H1 (cell line): ENCODE results near the gene HOXC13. TPM values are rescaled to one million over a fixed set of nuclear protein-coding genes. Genes with fewer than 3 reads are reported as not detected.

ENCODE experiments used
- CTCF ChIA-PET: fragments of 300-600 bp; sonication (Branson Sonifier 250); formaldehyde crosslinking; loops from one replicate; lab custom pipeline; 2021; ENCODE audit not compliant: partially characterized antibody; lab: Charles Lee
- POLR2A ChIA-PET: fragments of 300-600 bp; sonication (Branson Sonifier 250); formaldehyde crosslinking; loops from one replicate; lab custom pipeline; 2021; ENCODE audit warnings: inconsistent platforms; ENCODE audit not compliant: partially characterized antibody; lab: Charles Lee
- DNase-seq, 2 experiments: peaks; one replicate each; pipeline versions ENCODE4 v3.0.0 to v3.0.0-alpha.2; 2010 to 2022; ENCODE audit warnings: low spot score in 2 of 2, low read depth in 1 of 2, mixed read lengths in 1 of 2
- FAIRE-seq: peaks from 2 replicates; lab custom pipeline; 2011; peaks lifted over from hg19 to GRCh38; lab: Jason Lieb, UNC
- H2AFZ ChIP-seq: 2 replicates; pipeline ENCODE4 v1.8.1; 2012; ENCODE audit warnings: low read length, inconsistent platforms
- H2AK5ac ChIP-seq: 2 replicates; pipeline ENCODE4 v1.6.1; 2013; ENCODE audit warnings: low read depth, low read length
- H2BK120ac ChIP-seq: replicated peaks from 2 replicates; pipeline ENCODE3; 2013; ENCODE audit warnings: low read depth, low read length, inconsistent platforms
- H2BK12ac ChIP-seq: 2 replicates; pipeline ENCODE4 v1.6.1; 2013; ENCODE audit warnings: low read depth, low read length
- H2BK15ac ChIP-seq: 2 replicates; pipeline ENCODE4 v1.6.1; 2013; ENCODE audit warnings: low read length
- H2BK20ac ChIP-seq: 2 replicates; pipeline ENCODE4 v1.6.1; 2013; ENCODE audit warnings: low read length
- H2BK5ac ChIP-seq: 2 replicates; pipeline ENCODE4 v1.6.1; 2013; ENCODE audit warnings: low read depth, low read length
- H3K14ac ChIP-seq: 2 replicates; pipeline ENCODE4 v1.6.1; 2013; ENCODE audit warnings: inconsistent platforms; ENCODE audit not compliant: insufficient read length
- H3K18ac ChIP-seq: 2 replicates; pipeline ENCODE4 v1.6.1; 2013; ENCODE audit warnings: low read length; ENCODE audit errors: extremely low read depth
- H3K23ac ChIP-seq: 2 replicates; pipeline ENCODE4 v1.6.1; 2013; ENCODE audit warnings: inconsistent platforms; ENCODE audit not compliant: insufficient read length
- H3K23me2 ChIP-seq: 2 replicates; pipeline ENCODE4 v1.6.1; 2013; ENCODE audit warnings: low read depth, low read length
- H3K27ac ChIP-seq: 2 replicates; pipeline ENCODE4 v1.6.1; 2011; ENCODE audit warnings: low read depth, low read length, inconsistent platforms
- H3K27me3 ChIP-seq, 4 experiments: replicated peaks in 1 of 4; 1 replicate in 1 of 4; 2 replicates in 3 of 4; pipeline versions ENCODE4 v1.6.1 to v1.8.1; 2011 to 2013; ENCODE audit warnings: low read length in 3 of 4, mild to moderate bottlenecking in 3 of 4, inconsistent platforms in 2 of 4, mixed read lengths in 2 of 4, moderate library complexity in 1 of 4; ENCODE audit not compliant: control insufficient read depth in 3 of 4, insufficient read depth in 3 of 4; ENCODE audit errors: extremely low read depth in 1 of 4
- H3K36me3 ChIP-seq, 4 experiments: 2 replicates each; pipeline versions ENCODE4 v1.6.1 to v1.8.1; 2011 to 2013; ENCODE audit warnings: mild to moderate bottlenecking in 4 of 4, low read length in 3 of 4, moderate library complexity in 2 of 4, control low read depth in 1 of 4, inconsistent platforms in 1 of 4; ENCODE audit not compliant: insufficient read depth in 4 of 4, control insufficient read depth in 2 of 4
- H3K4ac ChIP-seq: replicated peaks from 2 replicates; pipeline ENCODE3; 2013; ENCODE audit warnings: low read length, low read depth, mixed read lengths, inconsistent platforms; ENCODE audit not compliant: insufficient read length
- H3K4me1 ChIP-seq, 4 experiments: replicated peaks in 1 of 4; 1 replicate in 1 of 4; 2 replicates in 3 of 4; pipeline versions ENCODE4 v1.6.1 to v1.8.1; 2011 to 2013; ENCODE audit warnings: low read length in 3 of 4, inconsistent platforms in 2 of 4, mixed read lengths in 1 of 4; ENCODE audit not compliant: insufficient read depth in 4 of 4, control insufficient read depth in 3 of 4
- H3K4me2 ChIP-seq, 2 experiments: 2 replicates each; pipeline versions ENCODE4 v1.6.1 to v1.8.1; 2011 to 2013; ENCODE audit warnings: low read depth in 2 of 2, low read length in 2 of 2, control low read depth in 1 of 2, inconsistent platforms in 1 of 2, mild to moderate bottlenecking in 1 of 2; ENCODE audit not compliant: insufficient read depth in 1 of 2
- H3K4me3 ChIP-seq, 4 experiments: fragments of 200-600, 300-600 bp in 1 of 4; sonication (generic), shearing (Covaris generic), sonication (Bioruptor Twin) in 1 of 4; 2 replicates each; pipeline versions ENCODE4 v1.5.1 to v1.8.1; 2011 to 2016; ENCODE audit warnings: low read length in 4 of 4, low read depth in 3 of 4, control low read depth in 2 of 4, inconsistent platforms in 2 of 4, mild to moderate bottlenecking in 2 of 4, mixed read lengths in 1 of 4, moderate library complexity in 1 of 4; ENCODE audit not compliant: insufficient read depth in 2 of 4; ENCODE audit errors: extremely low read depth in 1 of 4
- H3K56ac ChIP-seq: replicated peaks from 2 replicates; pipeline ENCODE3; 2013; ENCODE audit warnings: low read depth, mild to moderate bottlenecking, mixed read lengths, low read length, inconsistent platforms; ENCODE audit not compliant: insufficient read length
- H3K79me1 ChIP-seq: 2 replicates; pipeline ENCODE4 v1.6.1; 2013; ENCODE audit warnings: low read depth, low read length, control low read depth
- H3K79me2 ChIP-seq, 2 experiments: 2 replicates each; pipeline versions ENCODE4 v1.6.1 to v1.8.1; 2012 to 2013; ENCODE audit warnings: low read length in 2 of 2, mild to moderate bottlenecking in 2 of 2, inconsistent platforms in 1 of 2; ENCODE audit not compliant: insufficient read depth in 2 of 2, control insufficient read depth in 1 of 2
- H3K9ac ChIP-seq, 4 experiments: replicated peaks in 1 of 4; 1 replicate in 1 of 4; 2 replicates in 3 of 4; pipeline versions ENCODE4 v1.6.1 to v1.8.1; 2011 to 2013; ENCODE audit warnings: low read depth in 3 of 4, low read length in 3 of 4, control low read depth in 2 of 4, mild to moderate bottlenecking in 2 of 4, moderate library complexity in 2 of 4, inconsistent platforms in 1 of 4; ENCODE audit errors: extremely low read depth in 1 of 4
- H3K9me3 ChIP-seq, 2 experiments: 2 replicates each; pipeline versions ENCODE4 v1.6.1 to v1.8.1; 2012 to 2013; ENCODE audit warnings: mild to moderate bottlenecking in 2 of 2, moderate library complexity in 2 of 2, control low read depth in 1 of 2, inconsistent platforms in 1 of 2, low read depth in 1 of 2, low read length in 1 of 2, mixed read lengths in 1 of 2; ENCODE audit not compliant: insufficient read depth in 2 of 2
- H4K20me1 ChIP-seq, 2 experiments: replicated peaks in 1 of 2; 2 replicates each; pipeline versions ENCODE3 to v1.8.1; 2011 to 2013; ENCODE audit warnings: inconsistent platforms in 2 of 2, low read length in 2 of 2, mild to moderate bottlenecking in 1 of 2; ENCODE audit not compliant: insufficient read depth in 2 of 2, control insufficient read depth in 1 of 2
- H4K5ac ChIP-seq: 2 replicates; pipeline ENCODE4 v1.6.1; 2013; ENCODE audit warnings: low read length, low read depth, mixed read lengths, inconsistent platforms; ENCODE audit not compliant: insufficient read length
- H4K8ac ChIP-seq: 2 replicates; pipeline ENCODE4 v1.8.0; 2013; ENCODE audit warnings: mild to moderate bottlenecking, moderate library complexity, low read length, inconsistent platforms; ENCODE audit not compliant: insufficient read depth; ENCODE audit errors: extremely low read depth
- H4K91ac ChIP-seq: replicated peaks from 2 replicates; pipeline ENCODE3; 2013; ENCODE audit warnings: low read length, mixed read lengths, inconsistent platforms; ENCODE audit not compliant: insufficient read length
- CBX8 ChIP-seq: fragments of 300-800, 300-1000 bp; sonication (generic); IDR thresholded peaks from 2 replicates; pipeline ENCODE4 v1.7.1; 2016; ENCODE audit warnings: low read depth, low read length, borderline replicate concordance
- CHD2 ChIP-seq: IDR thresholded peaks from 2 replicates; pipeline ENCODE4 v1.6.1; 2012; ENCODE audit warnings: low read length, improper control_type of control experiment
- WGBS, 2 experiments: shearing (Covaris generic) in 1 of 2; methylation state at CpG; one replicate each; pipeline versions ENCODE4 v1.1.6 to v1.1.7; 2013 to 2015; ENCODE audit warnings: low lambda C conversion rate in 2 of 2, mixed read lengths in 2 of 2, inconsistent platforms in 1 of 2, low coverage in 1 of 2, missing lambda C conversion rate in 1 of 2; ENCODE audit not compliant: insufficient replicate concordance in 2 of 2, insufficient coverage in 1 of 2, insufficient read length in 1 of 2; ENCODE audit errors: extremely low coverage in 1 of 2, missing lambda C conversion rate in 1 of 2; 5-methylcytosine and 5-hydroxymethylcytosine counted together
- polyA plus RNA-seq, 7 experiments: library from polyadenylated mRNA; depleted of rRNA in 3 of 7; stranded (reverse) in 5 of 7; unstranded in 2 of 7; fragments of >200 nt in 5 of 7; fragments of 200-250 nt in 2 of 7; gene quantifications; 1 replicate in 5 of 7; 2 replicates in 1 of 7; 4 replicates in 1 of 7; pipeline versions ENCODE4 v1.2.1 to v1.2.3, GENCODE V29; 2011 to 2013; ENCODE audit warnings: missing spikeins in 2 of 7, mixed read lengths in 2 of 7
- total RNA-seq: library from RNA; stranded (reverse); fragmentation: NEBNext Ultra II Directional; extraction: Animal tissue kit (Norgen Biotek cat#: 25700); gene quantifications from 2 replicates; pipeline ENCODE4 v1.2.1, GENCODE V29; 2021
- TF ChIP-seq, protein P1 (sequence below): IDR thresholded peaks from 2 replicates; pipeline ENCODE4 v1.6.1; 2011; ENCODE audit warnings: low read length, improper control_type of control experiment

HOXC13 gene
- total and polyA plus RNA-seq, 2 of the 8 experiments (the other 6 are each of a cell fraction or from before 2014, with no cell fraction given): 0.02 TPM; not detected in 1

GRCh38 chr12:53972722-53973235 lies 34.1 kb downstream of the HOXC13 start, which contains the start of gene HOXC11:
Gene HOXC11 (plus strand): TSS chr12:53973126. CDS start chr12:53973242, 116 bp downstream.
- H3K4me1 ChIP-seq: peaks cover 0 to 10% (median 4%) of the 10 kb centered on the region in 4 experiments; a peak in 5 of 7 replicates
- no peak within 1 kb of the TSS for H3K27ac ChIP-seq
- peak within 1 kb of the TSS; percentile 35; the same call in 1 of the 2 replicates for H4K8ac ChIP-seq
- CTCF ChIA-PET: interaction anchor here (0.9 to 2.8 kb wide), 7 partner anchors 15 to 229 kb away, joined by 3 to 13 read pairs (median 3); no protein-coding TSS in a partner anchor
- H3K79me2 ChIP-seq: no peaks in the 10 kb centered on the region
- no peak within 1 kb of the TSS for H3K4ac ChIP-seq
- no peak within 1 kb of the TSS for H3K9ac ChIP-seq
- TF ChIP-seq CHD2 (no peak), CBX8 (0 out of 2 replicates have a peak, but pooled peaks have one; percentile 35)
- TF ChIP-seq, protein P1, sequence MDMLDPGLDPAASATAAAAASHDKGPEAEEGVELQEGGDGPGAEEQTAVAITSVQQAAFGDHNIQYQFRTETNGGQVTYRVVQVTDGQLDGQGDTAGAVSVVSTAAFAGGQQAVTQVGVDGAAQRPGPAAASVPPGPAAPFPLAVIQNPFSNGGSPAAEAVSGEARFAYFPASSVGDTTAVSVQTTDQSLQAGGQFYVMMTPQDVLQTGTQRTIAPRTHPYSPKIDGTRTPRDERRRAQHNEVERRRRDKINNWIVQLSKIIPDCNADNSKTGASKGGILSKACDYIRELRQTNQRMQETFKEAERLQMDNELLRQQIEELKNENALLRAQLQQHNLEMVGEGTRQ: peak; percentile 24; the same call in 1 of the 2 replicates
- no peak within 1 kb of the TSS for H2AK5ac ChIP-seq
- H3K18ac ChIP-seq: peak within 1 kb of the TSS; percentile 60
- no peaks in the 10 kb centered on the region for H3K79me1 ChIP-seq
- no peak within 1 kb of the TSS for H2AFZ ChIP-seq
- H2BK120ac ChIP-seq: no peak within 1 kb of the TSS
- DNase-seq (no peak), FAIRE-seq (no peak)
- peak within 1 kb of the TSS; percentile 29 to 65 for H3K4me2 ChIP-seq
- H3K36me3 ChIP-seq: peaks cover 0 to 3% (median 0%) of the 10 kb centered on the region in 4 experiments; a peak in 1 of 8 replicates
- H2BK15ac ChIP-seq: no peak within 1 kb of the TSS
- peaks cover 11 to 26% of the 10 kb centered on the region in 2 experiments for H4K20me1 ChIP-seq
- H4K91ac ChIP-seq: no peak within 1 kb of the TSS
- no peak within 1 kb of the TSS for H3K56ac ChIP-seq
- WGBS, 2 experiments: 8% methylated on average over 13 of the region's 21 CpGs; no CpG with 5 or more reads in 1 of the 2 experiments
- H3K23ac ChIP-seq: no peak within 1 kb of the TSS
- H3K4me3 ChIP-seq: peak within 1 kb of the TSS in 2 of 4 experiments; percentile 5 to 50; a peak in 4 of 8 replicates
- H2BK12ac ChIP-seq: peak within 1 kb of the TSS; percentile 68
- H3K14ac ChIP-seq: no peak within 1 kb of the TSS
- H3K27me3 ChIP-seq: peaks cover 99 to 100% (median 100%) of the 10 kb centered on the region in 4 experiments
- H2BK20ac ChIP-seq: no peak within 1 kb of the TSS
- POLR2A ChIA-PET: interaction anchor here (1.0 to 1.4 kb wide), 2 partner anchors 13 to 16 kb away, joined by 4 read pairs; no protein-coding TSS in a partner anchor
- H3K9me3 ChIP-seq: 0 out of 4 replicates have a peak, but pooled peaks cover 0 to 2% of the 10 kb centered on the region in 2 experiments
- H2BK5ac ChIP-seq: no peak within 1 kb of the TSS
- H3K23me2 ChIP-seq: peaks cover 1% of the 10 kb centered on the region; the same call in 1 of the 2 replicates
- H4K5ac ChIP-seq: no peak within 1 kb of the TSS
